GM11168 (cell line): ENCODE results near the gene PCDHGA3.
"Not testable (repeated sequence)": the region's sequence is repeated elsewhere in the genome, so short reads cannot be mapped to it uniquely, and the experiment has no call there.

ENCODE experiments used
- in situ Hi-C: fragments of 300-500 bp; cut with MboI; formaldehyde crosslinking; loops from one replicate; pipeline ENCODE4 v1.12.0; 2022; ENCODE audit warnings: low sequenced_read_pairs; ENCODE audit not compliant: unreplicated experiment

Gene PCDHGA3

GRCh38 chr5:141375444-141376155 lies 32.0 kb downstream of the PCDHGA3 start:
- in situ Hi-C loops = not testable (repeated sequence)

GRCh38 chr5:141382469-141383294 lies 39.1 kb downstream of the PCDHGA3 start, which contains the start of gene PCDHGA7:
Gene PCDHGA7 (plus strand): TSS chr5:141382742. CDS start chr5:141382900, 158 bp downstream.
- in situ Hi-C loops = no loop called here

DNA sequence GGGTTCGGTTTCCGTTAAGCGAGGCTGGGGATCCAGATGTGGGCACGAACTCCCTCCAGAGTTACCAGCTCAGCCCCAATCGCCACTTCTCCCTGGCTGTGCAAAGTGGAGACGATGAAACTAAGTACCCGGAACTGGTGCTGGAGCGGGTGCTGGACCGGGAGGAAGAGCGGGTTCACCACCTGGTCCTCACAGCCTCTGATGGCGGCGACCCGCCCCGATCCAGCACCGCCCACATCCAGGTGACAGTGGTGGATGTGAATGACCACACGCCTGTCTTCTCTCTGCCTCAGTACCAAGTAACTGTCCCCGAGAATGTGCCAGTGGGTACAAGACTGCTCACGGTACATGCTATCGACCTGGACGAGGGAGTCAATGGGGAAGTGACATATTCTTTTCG lies 39.7 kb downstream of the PCDHGA3 start:
- in situ Hi-C loops = no loop called here

- in situ Hi-C loops = no loop called here
Measured at GRCh38 chr5:141384471-141385267, 41.0 kb downstream of the PCDHGA3 start.

DNA sequence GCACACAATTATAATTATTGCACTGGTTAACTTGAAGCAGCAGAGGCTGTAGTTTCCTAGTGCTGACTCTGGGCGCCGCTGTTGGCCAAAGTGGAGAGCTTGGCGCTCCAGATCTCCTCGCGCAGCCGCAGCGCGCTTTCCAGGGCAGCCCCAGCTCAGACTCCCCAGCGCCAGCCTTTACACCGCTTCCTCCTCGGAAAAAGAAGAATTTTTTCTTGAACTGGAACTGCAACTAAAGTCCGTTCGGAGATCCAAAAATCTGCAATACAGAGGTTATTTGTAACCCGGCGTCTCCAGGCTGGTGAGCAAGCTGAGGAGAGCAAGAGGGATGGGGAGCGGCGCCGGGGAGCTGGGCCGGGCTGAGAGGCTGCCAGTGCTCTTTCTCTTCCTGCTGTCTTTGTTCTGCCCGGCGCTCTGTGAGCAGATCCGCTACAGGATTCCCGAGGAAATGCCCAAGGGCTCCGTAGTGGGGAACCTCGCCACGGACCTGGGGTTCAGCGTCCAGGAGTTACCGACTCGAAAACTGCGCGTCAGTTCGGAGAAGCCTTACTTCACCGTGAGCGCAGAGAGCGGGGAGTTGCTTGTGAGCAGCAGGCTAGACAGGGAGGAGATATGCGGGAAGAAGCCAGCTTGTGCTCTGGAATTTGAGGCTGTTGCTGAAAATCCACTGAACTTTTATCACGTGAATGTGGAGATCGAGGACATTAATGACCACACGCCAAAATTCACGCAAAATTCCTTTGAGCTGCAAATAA lies 44.1 kb downstream of the PCDHGA3 start, which contains the start of gene PCDHGB4:
Gene PCDHGB4 (plus strand): TSS at position 142 of the 755 bp plus-strand sequence. CDS start 187 bp downstream, at position 329.
- in situ Hi-C loops = not testable (repeated sequence)

GRCh38 chr5:141388661-141389060 lies 45.0 kb downstream of the PCDHGA3 start:
- in situ Hi-C loops = no loop called here

DNA sequence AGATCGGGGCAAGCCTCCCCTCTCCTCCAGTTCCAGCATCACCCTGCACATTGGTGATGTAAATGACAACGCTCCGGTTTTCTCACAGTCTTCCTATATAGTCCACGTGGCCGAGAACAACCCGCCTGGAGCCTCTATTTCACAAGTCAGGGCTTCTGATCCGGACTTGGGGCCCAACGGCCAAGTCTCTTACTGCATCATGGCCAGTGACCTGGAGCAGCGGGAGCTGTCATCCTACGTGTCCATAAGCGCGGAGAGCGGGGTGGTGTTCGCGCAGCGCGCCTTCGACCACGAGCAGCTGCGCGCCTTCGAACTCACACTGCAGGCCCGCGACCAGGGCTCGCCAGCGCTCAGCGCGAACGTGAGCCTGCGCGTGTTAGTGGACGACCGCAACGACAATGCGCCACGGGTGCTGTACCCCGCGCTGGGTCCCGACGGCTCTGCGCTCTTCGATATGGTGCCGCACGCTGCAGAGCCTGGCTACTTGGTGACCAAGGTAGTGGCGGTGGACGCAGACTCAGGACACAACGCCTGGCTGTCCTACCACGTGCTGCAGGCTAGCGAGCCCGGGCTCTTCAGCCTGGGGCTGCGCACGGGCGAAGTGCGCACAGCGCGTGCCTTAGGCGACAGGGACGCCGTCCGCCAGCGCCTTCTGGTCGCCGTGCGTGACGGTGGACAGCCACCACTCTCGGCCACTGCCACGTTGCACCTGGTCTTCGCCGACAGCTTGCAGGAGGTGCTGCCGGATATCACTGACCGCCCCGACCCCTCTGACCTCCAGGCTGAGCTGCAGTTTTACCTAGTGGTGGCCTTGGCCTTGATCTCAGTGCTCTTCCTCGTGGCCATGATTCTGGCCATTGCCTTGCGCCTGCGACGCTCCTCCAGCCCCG lies 45.8 kb downstream of the PCDHGA3 start:
- in situ Hi-C loops = loop anchor here (10.0 kb wide), 1 partner anchor 655 kb away; no protein-coding TSS in a partner anchor

GRCh38 chr5:141392429-141393198 lies 49.0 kb downstream of the PCDHGA3 start, which contains the start of gene PCDHGA8:
Gene PCDHGA8 (plus strand): TSS chr5:141392633. CDS start chr5:141392814, 181 bp downstream.
- in situ Hi-C loops = loop anchor here (10.0 kb wide), 1 partner anchor 658 kb away; no protein-coding TSS in a partner anchor

GRCh38 chr5:141393267-141393666 lies 49.6 kb downstream of the PCDHGA3 start:
- in situ Hi-C loops = loop anchor here (10.0 kb wide), 1 partner anchor 658 kb away; no protein-coding TSS in a partner anchor

- in situ Hi-C loops = loop anchor here (10.0 kb wide), 1 partner anchor 660 kb away; no protein-coding TSS in a partner anchor
Measured at GRCh38 chr5:141394401-141395187, 51.0 kb downstream of the PCDHGA3 start.
